Activated T-cell treated with anti-CD3 and anti-CD28 coated beads, Interleukin-2, amount 50 U/mL, for 4 hours (primary cell): ENCODE data around the gene QTRT2. TPM values are rescaled to one million over a fixed set of nuclear protein-coding genes. Genes with fewer than 3 reads are reported as not detected.
A peak's percentile ranks its signal among the peaks of the same experiment; 100 is the strongest.

Source experiments
- ATAC-seq, 2 donors: fragments of 200-7000 bp; cut with Tn5 transposase; one replicate each; pipeline ENCODE4 v1.10.0; 2021
- DNase-seq: peaks from one replicate; pipeline ENCODE4 v3.0.0-alpha.2; 2020
- H3K27me3 Mint-ChIP-seq: one replicate; pipeline ENCODE4 v1.8.0; 2021; ENCODE audit warnings: low read depth, mixed read lengths
- H3K36me3 Mint-ChIP-seq: one replicate; pipeline ENCODE4 v1.8.0; 2022; ENCODE audit warnings: mixed read lengths; ENCODE audit not compliant: insufficient read depth
- H3K4me1 Mint-ChIP-seq: one replicate; pipeline ENCODE4 v1.8.0; 2021; ENCODE audit warnings: low read depth, mixed read lengths
- H3K4me3 Mint-ChIP-seq: one replicate; pipeline ENCODE4 v1.8.0; 2021; ENCODE audit warnings: mild to moderate bottlenecking, moderate library complexity, mixed read lengths
- H3K9me3 Mint-ChIP-seq: one replicate; pipeline ENCODE4 v1.8.0; 2021; ENCODE audit warnings: mixed read lengths
- total RNA-seq, 3 donors: library from RNA; stranded (reverse); gene quantifications; one replicate each; pipeline ENCODE4 v1.2.1, GENCODE V29; 2021

The QTRT2 gene
- total RNA-seq, 3 donors from 2014 or later = 49.8 to 56.4 (median 54.0) TPM

DNA sequence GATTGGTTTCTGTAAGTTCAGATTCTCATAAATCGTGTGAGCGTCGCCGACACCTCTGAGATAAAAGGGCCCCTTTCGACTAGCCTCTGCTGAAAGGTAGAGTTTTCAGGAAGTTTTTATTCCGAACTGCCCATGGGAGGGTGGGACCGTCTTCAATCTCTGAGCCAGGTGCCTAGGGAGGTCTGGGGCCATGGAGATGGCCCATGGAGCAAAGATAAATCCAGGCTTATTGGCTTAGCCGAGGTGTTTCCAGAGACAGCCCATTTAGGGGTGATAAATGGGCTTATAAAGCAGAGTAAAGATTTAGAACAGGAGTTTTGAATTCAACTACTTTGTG lies 442 bp downstream of the QTRT2 start:
- H3K4me1 Mint-ChIP-seq = peaks cover 43% of the 10 kb centered on the region

DNA sequence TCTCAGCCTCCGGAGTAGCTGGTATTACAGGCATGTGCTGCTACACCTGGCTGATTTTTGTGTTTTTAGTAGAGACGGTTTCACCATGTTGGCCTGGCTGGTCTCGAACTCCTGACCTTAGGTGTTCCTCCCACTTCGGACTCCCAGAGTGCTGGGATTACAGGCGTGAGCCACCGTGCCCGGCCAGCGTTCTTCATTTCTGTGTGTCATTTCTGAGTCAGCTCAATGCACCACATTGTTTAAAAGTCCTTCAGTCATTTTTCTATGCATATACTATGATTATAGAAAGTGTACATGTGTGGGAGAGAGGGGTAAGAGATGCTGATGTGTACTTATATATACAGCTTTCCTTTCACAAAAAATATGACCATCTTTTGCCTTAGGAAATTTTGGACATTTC lies 2.1 kb downstream of the QTRT2 start:
- Mint-ChIP-seq H3K27me3 (no peaks in the 10 kb centered on the region), H3K9me3 (no peaks in the 10 kb centered on the region), H3K4me3 (peak overlapping the region; percentile 89), H3K36me3 (peaks cover 22% of the 10 kb centered on the region), H3K4me1 (peaks cover 51% of the 10 kb centered on the region)
- no peak for DNase-seq
- no peak for ATAC-seq

More for the DNA sequence above, 442 bp downstream of the QTRT2 start:
- H3K4me3 Mint-ChIP-seq = peak overlapping the region; percentile 89
- ATAC-seq = peak; percentile 2 to 4
- H3K36me3 Mint-ChIP-seq = peaks cover 22% of the 10 kb centered on the region
- H3K9me3 Mint-ChIP-seq = no peaks in the 10 kb centered on the region
- H3K27me3 Mint-ChIP-seq = no peaks in the 10 kb centered on the region
- no peak for DNase-seq

DNA sequence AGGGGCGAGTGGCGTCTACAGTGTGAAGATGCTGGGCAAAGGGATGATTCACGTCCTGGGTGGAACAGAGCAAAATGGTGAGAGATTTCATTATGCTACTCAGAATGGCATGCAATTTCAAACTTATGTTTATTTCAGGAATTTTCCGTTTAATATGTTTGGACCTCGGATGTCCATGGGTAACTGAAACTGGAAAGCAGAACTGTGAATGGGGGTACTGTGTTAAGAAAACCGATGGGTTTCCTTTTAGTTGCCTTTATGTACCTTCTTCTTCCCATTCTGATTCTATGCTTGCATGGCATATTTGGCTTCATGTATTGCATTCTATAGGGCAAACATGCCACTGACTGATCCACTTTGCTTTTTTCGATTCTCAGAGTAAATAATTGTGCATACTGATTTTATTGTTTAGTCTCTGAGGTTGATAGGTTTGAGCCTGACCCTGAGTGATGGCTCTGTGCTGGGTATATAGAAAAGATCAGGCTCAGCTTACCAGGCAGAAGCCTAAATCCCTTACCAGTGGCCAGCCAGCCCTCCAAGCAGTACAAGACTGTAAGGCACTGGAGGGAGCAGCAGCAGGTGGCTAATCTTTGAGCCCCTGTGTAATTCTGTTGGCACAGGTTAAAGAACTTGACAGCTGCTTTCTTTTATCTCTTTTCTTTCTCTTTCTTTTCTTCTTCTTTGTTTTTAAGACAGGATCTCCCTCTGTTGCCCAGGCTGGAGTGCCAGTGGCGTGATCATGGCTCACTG lies 4.5 kb downstream of the QTRT2 start:
- Mint-ChIP-seq H3K27me3 (no peaks in the 10 kb centered on the region), H3K36me3 (peaks cover 34% of the 10 kb centered on the region), H3K9me3 (no peaks in the 10 kb centered on the region), H3K4me1 (peaks cover 44% of the 10 kb centered on the region), H3K4me3 (no peak overlapping the region)
- ATAC-seq = no peak
- DNase-seq = no peak

DNA sequence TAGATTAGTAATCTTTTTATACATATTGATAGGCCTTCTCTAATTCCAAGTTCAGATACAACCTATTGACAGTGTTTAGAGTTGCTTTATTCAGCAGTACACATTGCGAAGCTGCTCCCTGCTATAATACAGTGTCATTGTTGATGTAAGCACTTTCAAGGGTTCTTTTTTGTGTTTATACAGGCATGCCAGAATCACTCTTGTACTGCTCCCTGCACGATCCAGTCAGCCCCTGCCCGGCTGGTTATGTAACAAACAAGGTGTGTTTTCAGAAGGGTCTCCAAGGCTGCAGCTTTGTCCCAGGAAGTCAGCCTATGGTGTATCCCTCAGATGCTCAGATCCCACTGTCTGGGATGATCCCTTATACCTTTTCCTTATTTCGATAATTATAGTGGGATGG lies 11.3 kb downstream of the QTRT2 start:
- Mint-ChIP-seq H3K27me3 (no peaks in the 10 kb centered on the region), H3K9me3 (no peaks in the 10 kb centered on the region), H3K36me3 (peaks cover 45% of the 10 kb centered on the region), H3K4me3 (no peak overlapping the region), H3K4me1 (peaks cover 4% of the 10 kb centered on the region)
- DNase-seq = no peak
- ATAC-seq = no peak

DNA sequence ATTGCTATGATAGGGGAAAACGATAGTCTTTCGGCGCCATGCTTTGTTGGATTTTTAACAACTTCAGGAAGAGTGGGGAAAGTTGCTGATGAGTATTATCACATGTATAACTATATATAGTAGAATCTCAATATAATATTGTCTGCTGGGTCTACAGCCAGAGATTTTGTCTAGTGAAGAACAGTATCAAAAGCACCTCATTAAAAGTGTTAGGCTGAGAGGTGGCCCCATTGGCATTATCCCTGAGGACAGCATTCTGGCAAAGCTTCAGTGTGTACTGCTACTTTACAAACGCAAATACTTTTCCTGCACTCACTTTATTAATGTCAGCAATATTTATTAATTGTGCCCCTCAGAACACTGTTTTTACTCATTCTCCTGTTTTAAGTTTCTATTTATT lies 11.8 kb downstream of the QTRT2 start:
- DNase-seq (no peak), ATAC-seq (no peak)
- Mint-ChIP-seq H3K36me3 (peaks cover 48% of the 10 kb centered on the region), H3K27me3 (no peaks in the 10 kb centered on the region), H3K9me3 (no peaks in the 10 kb centered on the region), H3K4me1 (peaks cover 1% of the 10 kb centered on the region), H3K4me3 (no peak overlapping the region)

DNA sequence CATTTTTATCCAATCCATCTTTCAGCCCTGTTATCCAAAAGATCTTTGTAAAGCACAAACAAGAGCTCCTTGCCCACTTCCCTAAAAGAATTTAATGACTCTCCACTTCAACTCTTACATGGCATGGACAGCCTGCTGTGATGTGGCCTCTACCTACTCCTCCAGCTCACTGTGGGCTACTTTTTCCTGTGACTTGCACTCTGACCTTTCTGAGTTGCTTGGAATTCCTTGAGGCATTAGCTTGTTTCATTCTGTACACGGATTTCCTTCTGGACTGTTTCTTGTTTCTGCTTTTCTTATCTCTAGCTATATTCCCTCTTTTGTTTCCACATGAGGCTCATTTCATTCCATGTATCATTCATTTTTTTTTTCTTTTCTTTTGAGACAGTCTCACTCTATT lies 15.2 kb downstream of the QTRT2 start:
- peaks cover 1% of the 10 kb centered on the region for H3K4me1 Mint-ChIP-seq
- no peak overlapping the region for H3K4me3 Mint-ChIP-seq
- H3K36me3 Mint-ChIP-seq = peaks cover 58% of the 10 kb centered on the region
- H3K9me3 Mint-ChIP-seq = no peaks in the 10 kb centered on the region
- no peak for DNase-seq
- ATAC-seq = no peak
- no peaks in the 10 kb centered on the region for H3K27me3 Mint-ChIP-seq

DNA sequence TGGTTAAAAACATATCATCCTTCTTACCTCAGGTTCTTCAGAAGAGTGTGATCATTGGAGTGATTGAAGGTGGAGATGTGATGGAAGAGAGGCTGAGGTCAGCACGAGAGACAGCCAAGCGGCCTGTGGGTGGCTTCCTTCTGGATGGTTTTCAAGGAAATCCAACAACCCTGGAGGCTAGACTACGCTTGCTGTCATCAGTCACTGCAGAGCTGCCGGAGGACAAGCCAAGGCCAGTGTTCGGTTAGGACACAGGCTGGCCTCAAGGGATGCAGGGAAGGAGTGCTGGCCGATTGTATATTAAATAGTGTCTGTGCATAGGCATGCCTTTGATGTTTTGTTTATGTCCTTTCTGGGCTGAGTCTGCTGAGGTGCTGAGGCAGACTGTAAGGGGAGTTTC lies 20.2 kb downstream of the QTRT2 start:
- no peak overlapping the region for H3K4me3 Mint-ChIP-seq
- no peaks in the 10 kb centered on the region for H3K9me3 Mint-ChIP-seq
- no peaks in the 10 kb centered on the region for H3K27me3 Mint-ChIP-seq
- H3K36me3 Mint-ChIP-seq = peaks cover 70% of the 10 kb centered on the region
- H3K4me1 Mint-ChIP-seq = no peaks in the 10 kb centered on the region
- DNase-seq (no peak), ATAC-seq (no peak)

DNA sequence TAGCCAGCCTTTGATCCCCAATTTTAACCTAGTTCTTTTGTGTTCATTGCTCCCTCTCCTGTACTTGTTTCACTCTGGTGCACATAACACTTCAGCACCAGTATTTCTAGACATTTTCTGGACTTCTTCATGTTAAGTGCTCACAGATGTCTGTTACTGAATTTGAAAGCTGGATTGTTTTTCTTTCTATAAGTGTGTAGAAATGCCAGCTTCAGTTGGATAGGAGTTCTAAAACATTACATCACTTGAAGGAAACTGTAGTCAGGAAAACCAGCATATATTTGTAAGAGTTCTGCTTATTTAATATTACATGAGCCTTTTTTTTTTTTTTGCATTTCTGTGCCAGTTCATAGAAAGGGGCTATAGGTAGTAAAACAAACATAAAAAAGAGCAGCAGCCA lies 21.6 kb downstream of the QTRT2 start:
- Mint-ChIP-seq H3K27me3 (no peaks in the 10 kb centered on the region), H3K36me3 (peaks cover 63% of the 10 kb centered on the region), H3K9me3 (no peaks in the 10 kb centered on the region), H3K4me3 (no peak overlapping the region), H3K4me1 (no peaks in the 10 kb centered on the region)
- DNase-seq = no peak
- no peak for ATAC-seq

DNA sequence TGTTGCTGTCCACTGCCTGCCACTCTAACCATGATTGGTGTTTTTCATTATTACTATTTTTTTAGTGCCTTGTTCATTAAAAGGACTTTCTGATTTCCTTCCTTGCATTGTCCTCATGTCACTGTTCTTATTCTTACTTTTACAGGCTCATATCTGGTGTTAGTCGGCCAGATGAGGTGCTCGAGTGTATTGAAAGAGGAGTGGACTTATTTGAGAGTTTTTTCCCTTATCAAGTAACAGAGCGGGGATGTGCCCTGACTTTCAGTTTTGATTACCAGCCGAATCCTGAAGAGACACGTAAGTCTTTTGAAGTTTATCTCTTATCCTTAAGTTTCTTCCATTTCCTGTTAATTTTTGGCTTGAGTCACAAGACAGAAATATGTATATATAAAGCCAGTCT lies 23.2 kb downstream of the QTRT2 start:
- peaks cover 64% of the 10 kb centered on the region for H3K36me3 Mint-ChIP-seq
- no peaks in the 10 kb centered on the region for H3K27me3 Mint-ChIP-seq
- no peak overlapping the region for H3K4me3 Mint-ChIP-seq
- no peak for DNase-seq
- no peaks in the 10 kb centered on the region for H3K4me1 Mint-ChIP-seq
- H3K9me3 Mint-ChIP-seq = no peaks in the 10 kb centered on the region
- no peak for ATAC-seq

DNA sequence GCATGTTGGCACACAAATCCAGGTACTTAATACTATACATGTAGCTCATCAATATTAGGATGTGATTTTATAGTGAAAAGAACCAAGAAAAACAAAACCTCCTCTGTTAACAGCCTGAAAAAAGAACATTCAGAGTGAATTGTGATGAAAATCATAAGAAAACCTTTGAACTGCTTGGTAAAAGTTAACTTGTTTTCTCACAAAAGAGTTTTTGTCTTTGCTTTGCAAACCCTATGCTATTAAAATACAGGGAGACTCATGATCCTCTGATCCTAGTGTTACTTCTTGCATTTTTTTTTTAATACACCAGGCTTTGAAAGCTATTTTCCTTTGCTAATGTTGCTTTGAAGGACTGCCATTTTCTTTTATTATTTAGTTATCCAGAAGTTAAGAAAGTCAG lies 23.7 kb downstream of the QTRT2 start:
- Mint-ChIP-seq H3K4me1 (no peaks in the 10 kb centered on the region), H3K9me3 (no peaks in the 10 kb centered on the region), H3K36me3 (peaks cover 63% of the 10 kb centered on the region), H3K4me3 (no peak overlapping the region), H3K27me3 (no peaks in the 10 kb centered on the region)
- ATAC-seq (no peak), DNase-seq (no peak)

DNA sequence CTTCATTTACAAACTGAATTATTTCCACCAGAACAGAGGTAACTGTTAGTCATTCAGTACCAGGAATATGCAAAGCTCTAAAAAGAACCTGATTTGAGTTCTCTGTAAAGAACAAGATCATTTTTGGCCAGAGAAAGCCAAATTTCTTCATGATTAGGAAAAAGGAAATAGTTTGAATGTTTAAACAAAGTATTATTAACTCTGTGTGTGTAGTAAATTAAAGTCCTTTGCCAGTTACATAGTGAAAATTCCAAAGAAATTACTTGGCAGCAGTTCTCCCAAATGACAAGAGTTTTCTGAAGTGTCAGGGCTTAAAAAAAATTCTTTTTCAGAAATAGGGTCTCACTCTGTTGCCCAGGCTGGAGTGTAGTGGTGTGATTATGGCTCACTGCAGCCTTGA lies 24.5 kb downstream of the QTRT2 start:
- DNase-seq = no peak
- Mint-ChIP-seq H3K9me3 (no peaks in the 10 kb centered on the region), H3K36me3 (peaks cover 67% of the 10 kb centered on the region), H3K4me3 (no peak overlapping the region), H3K4me1 (no peaks in the 10 kb centered on the region), H3K27me3 (no peaks in the 10 kb centered on the region)
- no peak for ATAC-seq

DNA sequence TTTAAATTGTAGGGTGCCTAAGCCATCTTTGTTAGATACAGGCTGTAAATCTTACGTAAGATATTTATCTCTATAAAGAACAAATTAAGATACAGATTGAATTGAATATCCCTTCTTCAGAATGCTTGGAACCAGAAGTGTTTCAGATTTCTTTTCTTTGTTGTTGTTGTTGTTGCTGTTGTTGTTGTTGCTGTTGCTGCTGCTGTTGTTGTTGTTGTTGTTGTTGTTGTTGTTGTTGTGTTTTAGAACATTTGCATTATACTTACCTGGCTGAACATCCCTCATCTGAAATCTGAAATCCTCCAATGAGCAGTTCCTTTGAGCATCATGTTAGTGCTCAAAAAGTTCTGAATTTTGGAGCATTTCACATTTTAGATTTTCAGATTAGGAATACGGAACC lies 26.6 kb downstream of the QTRT2 start:
- H3K36me3 Mint-ChIP-seq = peaks cover 67% of the 10 kb centered on the region
- no peaks in the 10 kb centered on the region for H3K9me3 Mint-ChIP-seq
- H3K4me3 Mint-ChIP-seq = no peak overlapping the region
- no peak for DNase-seq
- ATAC-seq = no peak
- no peaks in the 10 kb centered on the region for H3K4me1 Mint-ChIP-seq
- H3K27me3 Mint-ChIP-seq = no peaks in the 10 kb centered on the region

DNA sequence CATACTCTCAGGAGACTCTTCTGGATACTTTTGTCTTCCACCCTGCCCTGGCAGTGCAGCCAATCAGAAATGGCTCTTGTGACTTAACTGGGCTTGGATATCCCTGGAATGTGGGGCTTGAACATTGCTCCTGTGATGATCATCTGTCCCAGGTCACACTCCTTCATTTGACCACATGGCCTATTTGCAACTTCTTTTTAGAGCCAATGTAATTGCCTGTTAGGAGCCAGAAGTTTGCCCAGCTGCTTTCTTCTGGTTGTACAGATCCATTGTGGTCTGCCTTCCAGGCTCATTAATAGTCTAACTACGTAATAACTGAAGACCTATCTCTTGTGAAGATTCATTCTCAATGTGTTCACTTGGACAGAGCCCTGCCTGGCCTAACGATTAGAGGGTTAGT lies 29.8 kb downstream of the QTRT2 start:
- H3K9me3 Mint-ChIP-seq = no peaks in the 10 kb centered on the region
- ATAC-seq (no peak), DNase-seq (no peak)
- no peak overlapping the region for H3K4me3 Mint-ChIP-seq
- H3K36me3 Mint-ChIP-seq = peaks cover 45% of the 10 kb centered on the region
- no peaks in the 10 kb centered on the region for H3K4me1 Mint-ChIP-seq
- H3K27me3 Mint-ChIP-seq = no peaks in the 10 kb centered on the region

DNA sequence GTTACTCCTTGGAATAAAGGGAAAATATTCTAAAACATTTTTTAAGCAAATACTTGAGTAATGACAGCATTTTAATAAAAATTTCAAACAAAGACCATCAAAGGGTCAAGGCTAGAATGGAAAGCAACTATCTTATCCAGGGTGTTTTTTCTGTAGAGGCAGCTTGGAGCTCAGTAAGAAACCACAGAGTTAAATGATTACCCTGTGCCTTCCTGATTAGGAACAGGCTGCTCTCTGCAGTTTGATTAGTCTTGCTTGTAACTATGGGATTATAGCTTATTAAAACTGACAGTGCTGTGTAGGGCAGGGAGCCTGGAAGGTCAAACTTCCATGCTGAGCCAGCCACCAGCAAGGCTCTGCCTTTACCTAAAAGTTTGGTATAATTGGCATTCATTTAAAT lies 33.1 kb downstream of the QTRT2 start:
- ATAC-seq = no peak

DNA sequence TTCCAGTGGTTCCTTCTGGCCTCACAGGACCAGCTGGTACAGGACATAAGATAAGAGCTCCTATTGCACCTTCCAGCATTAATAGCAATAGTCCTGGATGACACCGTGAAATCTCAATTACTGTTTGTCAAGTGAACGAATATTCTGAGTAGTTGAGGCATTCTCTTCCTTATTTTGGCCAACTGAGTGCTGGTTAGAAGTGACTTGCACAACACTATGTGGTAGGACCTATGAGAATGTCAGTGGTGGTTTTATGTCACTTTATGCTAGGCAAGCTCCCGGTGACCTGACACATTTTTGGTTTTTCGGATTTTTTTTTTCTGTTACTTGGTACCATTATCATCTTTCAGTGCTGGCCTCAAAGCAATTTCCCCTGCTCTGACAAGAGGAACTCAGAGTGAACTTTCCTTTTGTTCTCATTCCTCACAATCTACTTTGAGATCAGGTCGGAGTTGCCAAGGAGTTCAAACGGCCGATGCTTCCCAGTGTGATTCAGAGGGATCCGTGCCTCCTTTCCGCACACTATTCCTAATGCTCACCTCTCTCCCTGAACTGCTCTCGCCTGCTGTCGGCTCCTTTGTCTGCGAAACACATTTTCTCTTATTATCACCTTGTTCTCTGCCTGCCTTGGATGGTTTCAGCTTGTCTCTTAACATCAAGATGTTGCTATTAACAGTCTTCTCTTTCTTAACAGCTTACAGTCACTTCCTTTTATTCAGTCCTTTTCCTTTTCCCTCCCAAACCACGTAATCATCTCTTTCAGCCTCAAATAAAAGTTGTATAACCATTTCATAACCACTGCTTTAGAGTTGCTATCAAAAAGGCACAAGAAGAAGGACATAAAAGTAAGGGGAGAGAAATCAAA lies 35.8 kb downstream of the QTRT2 start:
- Mint-ChIP-seq H3K9me3 (no peaks in the 10 kb centered on the region), H3K4me1 (no peaks in the 10 kb centered on the region), H3K4me3 (no peak overlapping the region), H3K36me3 (peaks cover 6% of the 10 kb centered on the region), H3K27me3 (no peaks in the 10 kb centered on the region)
- DNase-seq = no peak
- ATAC-seq = no peak

More for the DNA sequence above, 33.1 kb downstream of the QTRT2 start:
- Mint-ChIP-seq H3K27me3 (no peaks in the 10 kb centered on the region), H3K36me3 (peaks cover 27% of the 10 kb centered on the region), H3K4me3 (no peak overlapping the region), H3K9me3 (no peaks in the 10 kb centered on the region), H3K4me1 (no peaks in the 10 kb centered on the region)
- DNase-seq = no peak
